Cerebellar cortex (tissue), 1 donor: ENCODE measurements around the gene ZDHHC14.

Experiments
- DNase-seq: peaks from one replicate; pipeline ENCODE4 v3.0.0-alpha.2; 2015; ENCODE audit warnings: low spot score

ZDHHC14 gene

GRCh38 chr6:157534977-157535339 is 154.0 kb downstream of the ZDHHC14 start:
- DNase-seq = no peak

GRCh38 chr6:157535340-157536222 is 154.6 kb downstream of the ZDHHC14 start:
- no peak for DNase-seq

GRCh38 chr6:157536223-157536545 is 155.2 kb downstream of the ZDHHC14 start:
- no peak for DNase-seq

- peak; percentile 97 for DNase-seq
Measured at GRCh38 chr6:157537556-157537955, 156.6 kb downstream of the ZDHHC14 start.

- DNase-seq = no peak
Measured at GRCh38 chr6:157538168-157538567, 157.2 kb downstream of the ZDHHC14 start.

- DNase-seq = no peak
Measured at GRCh38 chr6:157538698-157539097, 157.7 kb downstream of the ZDHHC14 start.

GRCh38 chr6:157539421-157539822 is 158.4 kb downstream of the ZDHHC14 start:
- no peak for DNase-seq

- DNase-seq = no peak
Measured at GRCh38 chr6:157539900-157540752, 159.1 kb downstream of the ZDHHC14 start.

GRCh38 chr6:157541618-157542413 is 160.8 kb downstream of the ZDHHC14 start:
- no peak for DNase-seq

- DNase-seq = no peak
Measured at GRCh38 chr6:157542414-157543160, 161.6 kb downstream of the ZDHHC14 start.

GRCh38 chr6:157546321-157546720 is 165.3 kb downstream of the ZDHHC14 start:
- no peak for DNase-seq

GRCh38 chr6:157547112-157547511 is 166.1 kb downstream of the ZDHHC14 start:
- DNase-seq = no peak

- DNase-seq = no peak
Measured at GRCh38 chr6:157548635-157549467, 167.9 kb downstream of the ZDHHC14 start.

GRCh38 chr6:157549468-157549745 is 168.4 kb downstream of the ZDHHC14 start:
- DNase-seq = no peak

- no peak for DNase-seq
Measured at GRCh38 chr6:157550114-157550989, 169.4 kb downstream of the ZDHHC14 start.

- DNase-seq = no peak
Measured at GRCh38 chr6:157551041-157551832, 170.2 kb downstream of the ZDHHC14 start.

GRCh38 chr6:157552081-157552747 is 171.2 kb downstream of the ZDHHC14 start:
- no peak for DNase-seq

GRCh38 chr6:157552820-157553485 is 172.0 kb downstream of the ZDHHC14 start:
- DNase-seq = no peak
